ENCODE results near the gene SH3BP5L.

SH3BP5L gene

GRCh38 chr1:248776991-248777390, 48.7 kb downstream of the SH3BP5L start:
- no peak for DNase-seq (ENCODE audit: low spot score)

- no peak for DNase-seq (ENCODE audit: low spot score)
These were observed 50.3 kb downstream of the SH3BP5L start for GRCh38 chr1:248775441-248775840.
